Upper lobe of left lung (tissue), 6 donors: ENCODE data around the gene ARSD. TPM values are rescaled to one million over a fixed set of nuclear protein-coding genes. Genes with fewer than 3 reads are reported as not detected.
"Not testable (repeated sequence)": the region's sequence is repeated elsewhere in the genome, so short reads cannot be mapped to it uniquely, and the experiment has no call there.

ENCODE experiments used
- ATAC-seq, 2 donors: fragments of 200-7000 bp; cut with Tn5 transposase; one replicate each; pipeline ENCODE4 v1.9.1; 2022; ENCODE audit warnings: mild to moderate bottlenecking in 2 of 2, moderate library complexity in 2 of 2; ENCODE audit not compliant: low FRiP score in 2 of 2
- DNase-seq, 2 donors: peaks; one replicate each; pipeline ENCODE4 v3.0.0-alpha.2; 2019 to 2020
- H3K27ac ChIP-seq, 4 donors: fragments of 200-600 bp; sonication (generic); one replicate each; pipeline ENCODE4 v1.5.1; 2016 to 2019
- H3K27me3 ChIP-seq, 4 donors: fragments of 200-600 bp; sonication (generic); one replicate each; pipeline ENCODE4 v1.5.1; 2017 to 2019
- H3K36me3 ChIP-seq, 4 donors: fragments of 200-600 bp; sonication (generic); one replicate each; pipeline ENCODE4 v1.5.1; 2016 to 2019
- H3K4me1 ChIP-seq, 4 donors: fragments of 200-600 bp; sonication (generic); one replicate each; pipeline ENCODE4 v1.5.1; 2018 to 2019
- H3K4me3 ChIP-seq, 4 donors: fragments of 200-600 bp; sonication (generic); one replicate each; pipeline ENCODE4 v1.5.1; 2017 to 2019; ENCODE audit warnings: mild to moderate bottlenecking in 2 of 4, moderate library complexity in 1 of 4
- H3K9me3 ChIP-seq, 4 donors: fragments of 200-600 bp; sonication (generic); one replicate each; pipeline ENCODE4 v1.5.1; 2018 to 2019
- EP300 ChIP-seq, 4 donors: sonication (generic); formaldehyde crosslinking; IDR thresholded peaks; one replicate each; pipeline ENCODE4 v1.5.1; 2017; ENCODE audit warnings: antibody characterized with exemption in 4 of 4, control low read depth in 2 of 4
- POLR2A ChIP-seq, 4 donors: fragments of 450-650 bp; IDR thresholded peaks; one replicate each; pipeline ENCODE4 v1.5.1; 2016 to 2017; ENCODE audit warnings: antibody characterized with exemption in 4 of 4, mild to moderate bottlenecking in 2 of 4
- POLR2AphosphoS5 ChIP-seq, 2 donors: sonication (generic); formaldehyde crosslinking; IDR thresholded peaks; one replicate each; pipeline ENCODE4 v1.5.1; 2017; ENCODE audit warnings: antibody characterized with exemption in 2 of 2
- WGBS, 2 donors: methylation state at CpG; one replicate each; pipeline ENCODE4 v1.1.5; 2017 to 2018; 5-methylcytosine and 5-hydroxymethylcytosine counted together
- total RNA-seq, 6 donors: library from RNA; depleted of rRNA in 4 of 6; stranded (reverse); fragments of >200 nt in 4 of 6; gene quantifications; one replicate each; pipeline versions ENCODE4 v1.1.0 to v1.2.1, GENCODE V29; 2016 to 2021
- TF ChIP-seq, protein P1 (sequence below), 6 experiments: fragments of 450-650 bp in 4 of 6; fragments of 200-600 bp in 2 of 6; sonication (generic) in 2 of 6; IDR thresholded peaks; one replicate each; pipeline ENCODE4 v1.5.1; 2016 to 2019; ENCODE audit warnings: antibody characterized with exemption in 6 of 6
- donor health status: DM: no; HTN: no; CAD: no; lungs with moderate emphysema.
- donor health status: DM: no; HTN: yes; CAD: no; lungs with severe emphysema.

Gene ARSD
- total RNA-seq, 6 donors from 2014 or later = 27.1 to 67.7 (median 32.3) TPM

DNA sequence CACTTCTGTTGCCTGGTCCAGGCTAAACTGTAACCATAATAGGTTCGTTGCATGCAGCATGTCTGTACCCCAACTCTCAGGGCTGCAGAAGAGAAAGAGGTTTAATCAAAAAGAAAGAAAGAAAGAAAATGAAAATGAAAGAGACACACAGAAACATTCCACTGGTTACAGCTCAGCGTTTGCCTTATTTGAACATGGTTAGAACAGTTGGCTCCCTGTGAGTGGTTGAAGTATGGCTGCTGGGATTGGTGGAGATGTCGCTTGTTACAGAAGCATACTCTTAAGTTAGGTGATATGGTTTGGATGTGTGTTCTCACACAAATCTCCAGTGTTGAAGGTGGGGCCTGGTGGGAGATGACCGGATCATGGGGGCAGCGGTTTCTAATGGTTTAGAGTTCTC lies 36.3 kb downstream of the ARSD start:
- H3K36me3 ChIP-seq = no peaks in the 10 kb centered on the region
- H3K4me3 ChIP-seq = no peak overlapping the region
- ATAC-seq (no peak), DNase-seq (no peak)
- H3K9me3 ChIP-seq = no peaks in the 10 kb centered on the region
- WGBS, 2 donors = 83 to 85% methylated on average over 5 of the region's 5 CpGs
- TF ChIP-seq POLR2A (IDR thresholded peaks at IDR 0.05) (no peak), POLR2AphosphoS5 (IDR thresholded peaks at IDR 0.05) (no peak), EP300 (IDR thresholded peaks at IDR 0.05) (no peak)
- TF ChIP-seq, protein P1, sequence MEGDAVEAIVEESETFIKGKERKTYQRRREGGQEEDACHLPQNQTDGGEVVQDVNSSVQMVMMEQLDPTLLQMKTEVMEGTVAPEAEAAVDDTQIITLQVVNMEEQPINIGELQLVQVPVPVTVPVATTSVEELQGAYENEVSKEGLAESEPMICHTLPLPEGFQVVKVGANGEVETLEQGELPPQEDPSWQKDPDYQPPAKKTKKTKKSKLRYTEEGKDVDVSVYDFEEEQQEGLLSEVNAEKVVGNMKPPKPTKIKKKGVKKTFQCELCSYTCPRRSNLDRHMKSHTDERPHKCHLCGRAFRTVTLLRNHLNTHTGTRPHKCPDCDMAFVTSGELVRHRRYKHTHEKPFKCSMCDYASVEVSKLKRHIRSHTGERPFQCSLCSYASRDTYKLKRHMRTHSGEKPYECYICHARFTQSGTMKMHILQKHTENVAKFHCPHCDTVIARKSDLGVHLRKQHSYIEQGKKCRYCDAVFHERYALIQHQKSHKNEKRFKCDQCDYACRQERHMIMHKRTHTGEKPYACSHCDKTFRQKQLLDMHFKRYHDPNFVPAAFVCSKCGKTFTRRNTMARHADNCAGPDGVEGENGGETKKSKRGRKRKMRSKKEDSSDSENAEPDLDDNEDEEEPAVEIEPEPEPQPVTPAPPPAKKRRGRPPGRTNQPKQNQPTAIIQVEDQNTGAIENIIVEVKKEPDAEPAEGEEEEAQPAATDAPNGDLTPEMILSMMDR (IDR thresholded peaks at IDR 0.05) = no peak
- no peaks in the 10 kb centered on the region for H3K27me3 ChIP-seq
- no peak overlapping the region for H3K27ac ChIP-seq
- H3K4me1 ChIP-seq = peaks cover 0 to 28% (median 4%) of the 10 kb centered on the region in 4 donors

DNA sequence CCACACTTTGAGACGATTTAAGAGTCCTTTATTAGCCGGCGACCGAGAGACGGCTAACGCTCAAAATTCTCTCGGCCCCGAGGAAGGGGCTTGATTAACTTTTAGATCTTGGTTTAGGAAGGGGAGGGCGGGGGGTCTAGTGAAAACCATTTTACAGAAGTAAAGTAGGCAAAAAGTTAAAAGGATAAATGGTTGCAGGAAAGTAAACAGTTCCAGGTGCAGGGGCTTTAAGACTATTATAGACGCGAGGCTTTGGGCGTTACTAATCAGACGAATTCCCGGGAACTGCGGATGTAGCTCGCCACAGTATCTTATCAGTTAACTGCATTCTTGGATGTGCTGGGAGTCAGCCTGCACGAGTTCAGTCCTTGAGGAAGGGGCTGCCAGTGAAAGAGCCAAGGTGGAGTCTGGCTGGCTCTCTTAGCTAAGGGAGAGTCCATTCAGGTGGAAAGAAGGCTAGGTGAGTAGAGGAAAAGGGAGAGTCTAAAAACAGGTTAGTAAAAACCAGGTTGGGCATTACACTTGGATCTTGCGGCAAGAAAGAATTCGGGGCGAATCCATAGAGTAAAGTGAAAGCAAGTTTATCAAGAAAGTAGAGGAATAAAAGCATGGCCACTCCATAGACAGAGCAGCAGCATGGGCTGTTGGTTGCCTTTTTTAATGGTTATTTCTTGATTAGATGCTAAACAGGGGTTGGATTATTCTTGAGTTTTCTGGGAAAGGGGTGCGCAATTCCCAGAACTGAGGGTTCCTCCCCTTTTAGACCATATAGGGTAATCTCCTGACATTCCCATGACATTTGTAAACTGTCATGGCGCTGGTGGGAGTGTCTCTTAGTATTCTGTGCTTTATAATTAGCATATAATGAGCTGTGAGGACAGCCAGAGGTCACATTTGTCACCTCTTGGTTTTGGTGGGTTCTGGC lies 38.3 kb downstream of the ARSD start:
- H3K4me1 ChIP-seq = peaks cover 0 to 21% (median 1%) of the 10 kb centered on the region in 4 donors
- H3K27me3 ChIP-seq, H3K4me3 ChIP-seq, H3K9me3 ChIP-seq, H3K36me3 ChIP-seq, ATAC-seq, DNase-seq, H3K27ac ChIP-seq: not testable (repeated sequence)
- 60 to 72% methylated on average over 20 of the region's 22 CpGs for WGBS, 2 donors

DNA sequence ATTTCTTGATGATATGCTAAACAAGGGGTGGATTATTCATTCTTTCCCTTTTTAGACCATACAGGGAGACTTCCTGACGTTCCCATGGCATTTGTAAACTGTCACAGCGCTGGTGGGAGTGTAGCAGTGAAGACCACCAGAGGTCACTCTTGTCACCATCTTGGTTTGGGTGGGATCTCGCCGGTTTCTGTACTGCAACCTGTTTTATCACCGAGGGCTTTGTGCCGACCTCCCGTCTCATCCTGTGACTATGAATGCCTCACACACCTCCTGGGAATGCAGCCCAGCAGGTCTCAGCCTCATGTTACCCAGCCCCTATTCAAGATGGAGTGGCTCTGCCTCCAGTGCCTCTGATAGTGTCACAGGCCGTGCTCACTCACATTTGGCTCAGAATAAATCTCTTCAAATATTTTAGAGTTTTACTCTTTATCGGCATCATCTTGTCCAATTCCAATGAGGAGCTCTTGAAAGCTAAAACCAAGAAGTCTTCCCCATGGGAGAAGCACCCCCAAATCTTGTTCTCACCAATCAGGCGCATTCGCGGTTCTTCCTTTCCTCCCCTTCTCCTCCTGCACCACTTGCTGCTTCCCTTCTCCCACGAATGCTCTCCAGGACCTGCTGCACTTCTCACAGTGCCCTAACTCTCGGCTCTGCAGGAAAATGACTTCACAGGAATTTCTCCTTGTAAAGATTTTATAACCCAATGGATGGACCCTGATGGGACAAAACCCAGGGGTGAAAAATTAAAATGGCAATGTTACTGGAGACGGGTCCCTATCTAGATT lies 39.2 kb downstream of the ARSD start:
- 30% methylated on average over 15 of the region's 15 CpGs for WGBS, 2 donors
- peak overlapping the region in 1 of 4 donors; percentile 8 for H3K27ac ChIP-seq

DNA sequence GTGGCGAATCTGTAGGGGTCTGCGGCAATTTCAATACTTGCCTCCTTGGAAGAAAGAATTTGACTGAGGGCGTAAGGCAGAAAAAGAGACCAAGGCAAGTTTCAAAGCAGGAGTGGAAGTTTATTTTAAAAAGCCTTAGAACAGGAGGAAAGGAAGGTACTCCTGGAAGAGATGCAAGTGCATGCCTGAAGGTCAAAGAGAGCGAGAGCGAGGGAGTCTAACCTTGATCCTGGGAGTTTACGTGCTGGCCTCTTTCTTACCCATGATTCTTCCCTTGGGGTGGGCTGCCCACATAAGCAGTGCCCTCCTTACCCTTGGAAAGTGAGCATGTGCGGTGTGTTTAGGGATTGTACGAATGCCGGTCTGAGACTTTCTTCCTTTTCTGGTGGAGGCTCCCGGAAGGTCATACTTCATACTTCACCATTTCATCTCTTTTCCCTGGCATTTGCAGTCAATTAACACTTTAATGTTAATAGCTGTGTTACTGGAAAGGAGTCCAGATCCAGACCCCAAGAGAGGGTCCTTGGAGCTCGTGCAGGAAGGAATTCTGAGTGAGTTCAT lies 40.0 kb downstream of the ARSD start:
- ATAC-seq = no peak
- no peak for DNase-seq
- WGBS, 2 donors = 31 to 49% methylated on average over 11 of the region's 11 CpGs
- H3K4me3 ChIP-seq = peak overlapping the region; percentile 18 to 49 (median 43)
- H3K36me3 ChIP-seq = no peaks in the 10 kb centered on the region
- peak overlapping the region in 1 of 4 donors; percentile 8 for H3K27ac ChIP-seq
- TF ChIP-seq EP300 (IDR thresholded peaks at IDR 0.05) = no peak
- no peak for TF ChIP-seq POLR2A (IDR thresholded peaks at IDR 0.05)
- TF ChIP-seq, protein P1 (IDR thresholded peaks at IDR 0.05) = no peak
- TF ChIP-seq POLR2AphosphoS5 (IDR thresholded peaks at IDR 0.05) = no peak
- H3K4me1 ChIP-seq = peaks cover 0 to 14% (median 1%) of the 10 kb centered on the region in 4 donors
- no peaks in the 10 kb centered on the region for H3K9me3 ChIP-seq
- H3K27me3 ChIP-seq = no peaks in the 10 kb centered on the region

More for the DNA sequence above, 39.2 kb downstream of the ARSD start:
- H3K27me3 ChIP-seq, H3K36me3 ChIP-seq, H3K9me3 ChIP-seq: not testable (repeated sequence)
- TF ChIP-seq, protein P1 (IDR thresholded peaks at IDR 0.05) = peak; percentile 6 to 32 (median 16)
- Histone ChIP-seq H3K4me1 (peaks cover 0 to 17% (median 1%) of the 10 kb centered on the region in 4 donors), H3K4me3 (peak overlapping the region; percentile 18 to 49 (median 43))
- DNase-seq = peak in 1 of 2 donors; percentile 36
- ATAC-seq = peak; percentile 58 to 59

DNA sequence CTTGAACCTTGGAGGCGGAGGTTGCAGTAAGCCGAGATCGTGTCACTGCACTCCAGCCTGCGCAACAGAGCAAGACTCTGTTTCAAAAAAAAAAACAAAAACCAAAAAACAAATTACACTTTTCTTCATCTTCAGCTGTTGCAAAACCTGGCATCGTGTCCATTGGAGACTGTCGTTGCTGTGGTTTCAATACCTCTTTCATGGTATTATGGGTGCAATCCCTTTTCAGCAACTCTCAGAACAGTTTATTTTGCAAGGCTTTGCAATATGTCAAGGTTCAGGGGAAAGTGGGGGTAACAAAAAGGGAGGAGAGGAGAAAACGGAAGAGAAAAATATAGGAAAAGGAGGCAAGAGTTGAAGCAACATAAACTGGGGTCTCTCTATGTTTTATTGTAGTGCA lies 40.8 kb downstream of the ARSD start:
- no peak for ATAC-seq
- 68 to 73% methylated on average over 7 of the region's 7 CpGs for WGBS, 2 donors
- no peaks in the 10 kb centered on the region for H3K36me3 ChIP-seq
- peaks cover 0 to 14% (median 1%) of the 10 kb centered on the region in 4 donors for H3K4me1 ChIP-seq
- no peaks in the 10 kb centered on the region for H3K9me3 ChIP-seq
- H3K27me3 ChIP-seq = no peaks in the 10 kb centered on the region
- H3K4me3 ChIP-seq = no peak overlapping the region
- DNase-seq = no peak
- TF ChIP-seq EP300 (IDR thresholded peaks at IDR 0.05) (no peak), POLR2A (IDR thresholded peaks at IDR 0.05) (no peak), POLR2AphosphoS5 (IDR thresholded peaks at IDR 0.05) (no peak)
- TF ChIP-seq, protein P1 (IDR thresholded peaks at IDR 0.05) = no peak
- H3K27ac ChIP-seq = no peak overlapping the region
